HG03045 (cell line): ENCODE measurements around the gene GPRC6A.

Experiments used
- ATAC-seq: cut with Tn5 transposase; IDR thresholded peaks from one replicate; pipeline ENCODE4 v1.9.1; 2021; ENCODE audit warnings: mild to moderate bottlenecking, moderate library complexity; ENCODE audit not compliant: unreplicated experiment

GPRC6A gene

GRCh38 chr6:116783852-116784251 lies 45.0 kb downstream of the GPRC6A start:
- no peak for ATAC-seq

DNA sequence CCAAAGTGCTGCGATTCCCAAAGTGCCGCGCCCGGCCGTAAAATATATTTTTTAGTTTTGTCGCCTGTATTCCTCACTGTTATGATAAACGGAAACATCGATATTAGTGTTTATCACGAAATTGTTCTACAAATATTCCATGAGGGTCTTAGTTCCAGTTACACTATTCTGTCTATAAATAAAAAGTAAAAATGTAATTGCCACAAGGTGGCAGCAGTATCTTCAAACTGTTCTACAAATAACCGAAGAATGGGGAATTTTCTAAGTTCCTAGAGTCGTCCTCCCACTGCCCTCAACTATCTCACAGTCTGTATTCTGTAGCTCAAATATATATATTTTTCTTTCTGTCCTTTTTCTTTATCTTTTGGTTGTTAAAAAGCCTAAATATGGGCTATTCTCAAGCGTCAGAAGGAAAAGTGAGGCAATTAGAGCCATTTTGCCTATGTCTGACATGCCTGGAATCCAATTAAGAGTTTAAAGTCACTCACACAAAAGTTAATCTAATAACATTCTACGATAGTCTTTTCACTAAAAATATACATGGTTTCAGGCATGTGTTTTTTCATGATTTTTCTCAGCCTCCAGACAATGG lies 49.2 kb downstream of the GPRC6A start:
- no peak for ATAC-seq

- no peak for ATAC-seq
Observed at GRCh38 chr6:116773886-116774285, 55.0 kb downstream of the GPRC6A start.

DNA sequence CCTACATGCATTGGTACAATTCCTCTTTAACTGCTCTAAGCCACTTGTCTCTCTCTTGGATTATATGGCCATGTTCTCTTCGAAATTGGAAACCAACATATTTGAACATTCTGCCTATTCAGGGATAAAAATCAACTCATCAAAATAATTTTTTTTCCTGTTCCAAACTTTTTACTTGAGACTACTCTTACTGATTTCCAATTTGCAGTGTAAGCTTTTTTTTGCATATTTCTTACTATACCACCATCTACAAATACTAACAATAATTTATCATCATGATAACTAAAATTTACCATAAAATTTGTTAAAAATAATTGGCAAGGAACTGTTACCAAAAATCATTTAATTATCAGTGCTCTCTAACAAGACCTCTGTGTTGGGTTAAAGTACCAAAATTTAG lies 56.4 kb downstream of the GPRC6A start:
- ATAC-seq, result no peak

GRCh38 chr6:116767715-116768114 lies 61.2 kb downstream of the GPRC6A start:
- ATAC-seq, result no peak

DNA sequence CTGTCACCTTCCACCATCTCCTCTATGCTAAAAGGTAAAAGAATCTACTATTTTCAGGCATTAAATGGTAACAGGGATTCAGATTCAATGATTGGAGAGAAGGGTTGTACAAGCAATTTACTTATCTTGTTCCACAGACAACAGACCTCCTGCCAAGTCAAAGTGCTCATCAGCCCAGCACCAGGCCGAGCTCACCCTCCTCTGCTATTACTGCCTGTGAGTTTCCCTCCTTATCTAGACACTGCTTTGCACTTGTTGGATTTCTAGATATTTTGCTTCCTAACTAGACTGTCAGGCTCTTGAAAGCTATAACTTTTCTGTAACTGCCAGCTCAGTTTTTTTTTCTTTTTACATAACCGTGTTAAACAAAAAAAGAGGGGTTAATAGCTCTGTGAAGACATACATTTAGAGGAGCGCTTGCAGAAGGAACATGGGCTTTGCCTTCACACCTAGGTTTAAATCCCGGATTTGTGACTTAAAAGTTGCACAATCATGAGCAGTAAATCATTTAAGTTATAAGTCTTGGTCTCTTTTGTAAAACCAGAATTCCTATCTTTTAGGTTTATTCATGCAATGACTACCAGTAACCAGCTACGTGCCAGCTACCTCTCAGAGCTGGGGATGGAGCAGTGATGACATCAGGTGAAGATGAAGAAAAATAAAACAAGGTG lies 62.2 kb downstream of the GPRC6A start:
- ATAC-seq, result no peak

GRCh38 chr6:116764961-116765841 lies 63.7 kb downstream of the GPRC6A start, which contains the start of gene FAM162B:
Gene FAM162B, minus strand, starts transcription at chr6:116765719. Its CDS starts 143 bp downstream, at chr6:116765576.
- no peak for ATAC-seq

DNA sequence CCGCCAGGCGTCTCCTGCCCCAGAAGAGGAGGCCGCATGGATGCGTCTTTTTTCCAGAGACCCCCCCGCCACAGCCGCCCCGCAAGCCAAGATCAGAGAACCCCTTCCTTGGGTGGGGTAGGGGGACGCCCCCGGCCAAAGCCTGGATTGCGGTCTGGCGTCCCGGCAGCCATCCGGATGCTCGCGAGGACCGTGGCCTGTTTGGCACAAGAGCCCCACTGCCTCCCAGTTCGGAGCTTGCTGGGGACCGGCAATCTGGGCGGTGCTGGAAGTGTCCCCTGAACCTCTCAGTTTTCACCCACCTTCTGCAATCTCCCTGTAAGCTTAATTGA lies 64.3 kb downstream of the GPRC6A start:
- no peak for ATAC-seq

DNA sequence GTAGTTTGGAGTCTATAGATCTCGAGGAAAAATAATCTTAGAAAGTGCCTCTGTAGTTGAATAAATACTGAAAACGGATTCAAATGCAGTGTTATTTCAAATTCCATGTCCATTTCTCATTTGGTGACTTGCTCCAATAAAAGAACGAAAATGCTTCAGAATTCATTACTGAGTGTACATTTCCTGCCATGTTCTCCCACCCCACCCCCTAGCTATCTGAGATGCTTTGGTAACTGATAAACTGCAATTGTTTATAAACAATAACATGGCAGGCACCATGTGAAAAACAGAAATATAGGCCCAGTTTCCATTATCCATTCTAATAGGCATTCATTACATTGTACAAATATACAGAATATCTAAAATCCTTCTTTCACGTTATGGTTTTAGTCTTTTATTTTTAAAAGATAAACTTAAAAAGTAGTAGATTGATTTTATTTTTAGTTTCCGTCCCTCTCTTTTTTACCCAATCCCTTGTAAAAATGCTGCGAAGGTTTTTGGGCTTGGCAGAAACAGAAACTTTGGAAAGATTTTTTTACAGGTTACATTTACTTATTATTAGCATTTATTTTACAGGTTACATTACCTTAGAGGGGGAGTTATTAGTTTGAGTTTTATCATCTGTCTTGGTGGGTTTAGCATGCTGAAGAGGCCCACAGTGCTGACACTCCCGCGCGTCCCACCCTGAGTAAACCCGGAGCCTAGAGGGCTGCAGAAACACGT lies 64.8 kb downstream of the GPRC6A start:
- ATAC-seq, result no peak

DNA sequence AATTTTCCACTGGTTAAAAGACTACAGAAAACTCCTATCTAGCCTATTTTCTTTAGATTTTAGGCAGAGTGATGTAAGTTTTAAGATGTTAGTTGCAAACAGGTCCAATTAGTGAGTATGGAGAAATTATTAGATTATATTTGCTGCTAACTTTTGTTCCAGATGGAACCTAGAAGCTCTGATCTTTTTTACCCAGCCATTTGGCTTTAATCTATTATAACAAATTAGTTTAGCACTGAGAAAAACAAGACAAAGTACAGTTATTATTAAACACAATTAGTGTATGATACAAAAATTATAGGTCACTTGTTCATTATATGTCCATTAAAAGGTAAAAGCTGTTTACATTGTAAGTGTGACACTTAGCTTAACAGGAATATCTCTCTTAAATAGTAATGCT lies 65.8 kb downstream of the GPRC6A start:
- no peak for ATAC-seq

DNA sequence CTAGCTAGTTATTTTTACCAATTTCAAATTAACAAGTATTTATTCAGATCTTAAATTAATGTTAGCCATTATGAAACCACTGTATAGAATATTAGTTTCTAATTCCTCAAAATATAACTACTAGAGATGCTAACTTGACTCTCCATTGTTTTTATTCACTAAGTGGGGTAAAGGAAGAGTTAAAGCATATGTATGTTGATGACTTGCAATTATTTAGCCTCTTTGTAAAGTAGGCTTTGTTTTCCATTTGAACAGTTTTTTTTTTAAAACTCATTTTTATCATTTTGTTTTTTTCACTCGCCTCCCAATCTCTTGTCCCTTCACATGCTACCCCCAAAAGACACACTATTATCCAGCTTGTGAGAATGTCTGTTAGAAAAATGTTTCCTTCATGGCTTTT lies 66.6 kb downstream of the GPRC6A start:
- ATAC-seq, result no peak

GRCh38 chr6:116761779-116762178 lies 67.1 kb downstream of the GPRC6A start:
- ATAC-seq, result no peak

GRCh38 chr6:116745176-116745575 lies 83.7 kb downstream of the GPRC6A start:
- no peak for ATAC-seq
